NT2/D1 (cell line): ENCODE results near the gene INTS7.

Source experiments
- YY1 ChIP-seq: IDR thresholded peaks from 2 replicates; pipeline ENCODE4 v1.6.1; 2011; ENCODE audit not compliant: insufficient read length, insufficient read depth
- ZNF274 ChIP-seq: IDR thresholded peaks from 2 replicates; pipeline ENCODE4 v1.6.1; 2011; ENCODE audit warnings: mild to moderate bottlenecking, low read depth, low read length

DNA sequence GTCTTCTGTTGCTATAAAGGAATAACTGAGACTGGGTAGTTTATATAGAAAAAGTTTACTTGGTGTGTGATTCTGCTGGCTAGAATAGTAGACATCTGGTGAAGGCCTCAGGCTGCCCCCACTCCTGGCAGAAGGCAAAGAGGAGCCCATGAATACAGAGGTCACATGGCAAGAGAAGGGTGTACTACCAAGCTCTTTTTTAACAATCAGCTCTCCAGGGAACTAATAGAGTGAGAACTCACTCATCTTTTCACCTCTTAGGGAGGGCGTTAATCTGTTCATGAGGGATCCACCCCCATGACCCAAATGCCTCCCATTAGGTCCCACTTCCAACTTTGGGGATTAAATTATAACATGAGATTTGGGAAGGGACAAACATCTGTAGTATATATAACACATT lies 9.5 kb upstream of the INTS7 start:
- TF ChIP-seq YY1 (no peak), ZNF274 (no peak)
